Urothelium cell line (cell line): Measurements from ENCODE around the gene GIMAP2.
"Not testable (repeated sequence)": the region's sequence is repeated elsewhere in the genome, so short reads cannot be mapped to it uniquely, and the experiment has no call there.

ENCODE experiments used
- DNase-seq: peaks from one replicate; pipeline ENCODE4 v3.0.0; 2011; ENCODE audit warnings: low spot score, mixed read lengths
- FAIRE-seq: peaks from 2 replicates; lab custom pipeline; 2011; peaks lifted over from hg19 to GRCh38; lab: Jason Lieb, UNC

The GIMAP2 gene

GRCh38 chr7:150685219-150686029 lies at the start of gene GIMAP2:
Gene GIMAP2, plus strand, starts transcription at chr7:150685706. Its CDS starts 1,354 bp downstream, at chr7:150687060.
- DNase-seq, result no peak
- FAIRE-seq, result no peak

DNA sequence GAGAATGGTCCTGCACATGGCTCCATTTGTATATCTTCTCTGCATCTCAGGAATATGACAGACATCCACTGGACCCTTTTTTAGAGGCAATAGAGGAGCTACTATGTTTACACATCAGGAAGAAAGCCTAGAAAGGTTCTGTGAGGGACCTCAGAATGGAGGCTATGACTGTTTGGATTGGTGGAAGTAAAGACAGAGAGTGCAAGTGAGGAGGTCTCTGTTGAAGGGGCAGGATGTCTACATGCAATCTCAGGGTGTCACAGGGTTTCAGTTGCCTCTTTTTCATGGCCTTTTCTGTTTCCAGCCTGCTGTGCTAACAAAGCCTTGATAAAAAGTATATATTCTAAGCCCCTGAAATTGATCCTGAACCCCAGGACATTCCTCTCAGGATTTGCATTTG lies 43.7 kb upstream of the GIMAP2 start:
- DNase-seq (no peak), FAIRE-seq (no peak)

- no peak for DNase-seq
- FAIRE-seq, result no peak
Measured at GRCh38 chr7:150642926-150643325, 42.6 kb upstream of the GIMAP2 start.

DNA sequence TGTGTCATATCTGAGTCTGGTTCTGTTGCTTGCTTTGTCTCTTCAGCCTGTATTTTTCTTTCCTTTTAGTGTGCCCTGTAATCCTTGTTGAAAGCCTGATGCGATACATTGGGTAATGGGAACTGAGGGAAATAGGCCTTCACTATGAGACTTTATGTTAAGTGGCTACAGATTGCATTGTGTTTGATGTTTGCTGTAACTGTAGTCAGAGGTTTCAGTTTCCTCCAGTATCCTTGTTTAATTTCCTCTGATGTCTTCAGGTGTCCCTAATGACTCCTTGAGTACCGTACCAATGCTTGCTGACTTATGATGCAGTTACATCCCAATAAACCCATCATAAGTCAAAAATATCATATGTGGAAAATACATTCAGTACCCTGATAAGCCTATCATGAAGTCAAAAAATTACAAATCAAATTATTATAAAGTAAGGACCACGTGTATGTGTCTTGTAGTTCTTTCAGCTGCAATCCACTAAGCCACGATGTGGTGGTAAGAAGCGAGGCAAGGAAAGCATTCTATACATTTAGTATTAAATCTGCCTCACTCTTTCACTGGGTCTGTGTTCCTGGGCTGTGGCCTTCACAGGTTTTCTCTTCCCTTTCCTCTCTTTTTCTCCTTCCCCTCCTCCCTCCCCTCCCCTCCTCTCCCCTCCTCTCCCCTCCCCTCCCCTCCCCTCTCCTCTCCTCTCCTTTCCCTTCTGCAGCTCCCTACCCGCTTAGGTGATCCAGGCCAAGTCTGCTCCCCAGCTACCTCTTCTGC lies 40.1 kb upstream of the GIMAP2 start:
- DNase-seq (no peak), FAIRE-seq (no peak)

DNA sequence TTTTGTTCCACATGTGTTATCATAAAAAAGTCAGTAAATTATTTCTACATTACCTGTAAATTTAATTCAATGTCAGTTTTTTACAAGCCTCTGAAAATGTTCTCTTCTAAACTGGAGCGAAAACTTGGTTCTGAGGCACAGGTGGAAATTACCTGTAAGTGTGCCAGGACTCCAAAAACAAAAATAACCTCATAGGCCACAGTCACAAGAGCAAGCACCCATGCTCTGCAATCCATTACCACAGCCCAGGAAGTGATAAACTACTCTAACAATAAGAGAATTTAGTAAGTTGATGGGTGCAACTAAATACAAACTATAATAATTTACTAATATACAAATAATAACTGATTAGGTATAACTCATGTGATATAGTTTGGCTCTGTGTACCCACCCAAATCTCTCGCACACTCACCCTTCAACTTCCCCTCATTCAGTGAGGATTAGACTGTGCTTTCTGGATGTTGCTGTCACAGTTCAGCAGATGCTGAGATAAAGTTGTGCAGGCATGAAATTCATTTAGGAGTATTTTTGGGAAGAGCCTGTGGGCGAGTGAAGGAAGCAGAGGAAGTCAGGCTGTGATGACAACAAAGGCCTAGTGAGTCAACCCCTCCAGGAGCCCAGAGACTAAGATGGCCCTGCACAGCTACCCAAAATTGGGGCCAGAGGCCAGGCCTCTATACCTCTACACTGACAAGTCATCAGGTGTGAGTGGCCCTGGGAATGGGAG lies 37.0 kb upstream of the GIMAP2 start:
- FAIRE-seq, result no peak
- DNase-seq, result no peak

DNA sequence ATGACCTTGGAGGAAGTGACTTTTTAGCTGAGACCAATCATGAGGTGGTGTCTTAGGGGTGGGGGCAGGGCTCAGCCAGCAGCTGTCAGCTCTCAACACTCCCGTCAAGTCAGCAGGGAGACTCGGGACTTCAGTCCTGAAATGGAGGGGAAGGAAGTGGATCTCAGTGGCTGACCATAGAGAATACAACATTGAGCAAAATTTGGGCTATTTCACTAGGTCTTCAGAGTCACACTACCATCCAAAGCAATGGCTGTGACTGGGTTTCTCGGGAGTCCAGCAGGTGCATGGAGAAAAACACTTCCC lies 36.5 kb upstream of the GIMAP2 start:
- DNase-seq, result no peak
- no peak for FAIRE-seq

- DNase-seq (no peak), FAIRE-seq (no peak)
Measured at GRCh38 chr7:150654692-150655091, 30.8 kb upstream of the GIMAP2 start.

GRCh38 chr7:150656047-150656446 lies 29.5 kb upstream of the GIMAP2 start:
- DNase-seq (no peak), FAIRE-seq (no peak)

DNA sequence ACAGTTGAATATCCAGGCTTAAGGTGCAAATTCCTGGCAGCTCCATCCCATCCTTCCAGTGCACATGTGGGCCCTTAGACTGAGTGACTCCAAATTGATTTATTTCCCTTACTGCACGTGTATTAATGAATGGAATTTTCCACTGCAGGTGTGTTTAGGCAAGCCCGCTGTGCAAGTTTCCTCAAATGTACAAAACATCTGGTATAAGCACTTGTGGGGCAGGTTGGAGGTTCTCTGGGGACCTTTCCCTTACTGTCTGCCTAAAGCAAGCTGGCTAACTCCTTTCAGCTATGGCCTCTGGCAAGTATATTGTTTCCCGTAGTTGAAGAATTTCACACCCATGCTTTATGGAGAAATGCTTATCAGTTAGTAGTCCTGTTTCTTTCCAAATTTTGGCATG lies 28.0 kb upstream of the GIMAP2 start:
- FAIRE-seq, result no peak
- no peak for DNase-seq

- DNase-seq (no peak), FAIRE-seq (no peak)
Measured at GRCh38 chr7:150660939-150661613, 24.4 kb upstream of the GIMAP2 start.

GRCh38 chr7:150662821-150663220 lies 22.7 kb upstream of the GIMAP2 start:
- DNase-seq, FAIRE-seq: not testable (repeated sequence)

- FAIRE-seq (no peak), DNase-seq (no peak)
Measured at GRCh38 chr7:150663802-150664494, 21.6 kb upstream of the GIMAP2 start.

DNA sequence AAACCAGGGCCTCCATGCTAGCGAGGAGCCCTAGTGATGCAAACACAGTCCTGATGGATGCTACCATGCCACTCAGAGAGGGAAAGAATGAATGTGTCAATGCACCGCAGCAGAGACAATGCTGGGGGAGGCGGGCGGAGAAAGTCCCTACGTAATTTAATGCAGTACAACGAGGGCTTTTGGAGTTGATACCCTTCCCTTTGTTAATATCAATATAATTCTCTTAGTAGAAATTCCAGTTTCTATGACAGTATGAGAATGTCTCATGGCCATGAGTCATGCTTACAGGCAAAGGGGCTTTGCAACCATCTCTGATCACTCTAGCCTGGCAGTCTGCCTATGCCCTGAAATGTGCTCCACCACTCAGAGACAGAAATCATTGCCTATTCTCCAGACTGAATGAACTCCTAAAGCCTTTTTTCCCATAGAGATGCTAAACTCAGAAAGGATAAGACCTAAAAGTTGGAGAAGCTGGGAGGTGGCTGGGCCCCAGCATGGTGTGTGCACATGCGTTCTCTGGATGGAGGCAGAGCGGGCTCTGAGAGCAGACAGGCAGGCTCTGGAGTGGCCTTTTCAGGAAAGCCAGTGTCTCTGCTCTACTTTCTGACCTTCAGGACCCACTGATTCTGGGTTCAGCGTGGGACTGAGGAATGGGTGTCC lies 20.3 kb upstream of the GIMAP2 start:
- FAIRE-seq (no peak), DNase-seq (no peak)

- FAIRE-seq (no peak), DNase-seq (no peak)
Measured at GRCh38 chr7:150665896-150666295, 19.6 kb upstream of the GIMAP2 start.

DNA sequence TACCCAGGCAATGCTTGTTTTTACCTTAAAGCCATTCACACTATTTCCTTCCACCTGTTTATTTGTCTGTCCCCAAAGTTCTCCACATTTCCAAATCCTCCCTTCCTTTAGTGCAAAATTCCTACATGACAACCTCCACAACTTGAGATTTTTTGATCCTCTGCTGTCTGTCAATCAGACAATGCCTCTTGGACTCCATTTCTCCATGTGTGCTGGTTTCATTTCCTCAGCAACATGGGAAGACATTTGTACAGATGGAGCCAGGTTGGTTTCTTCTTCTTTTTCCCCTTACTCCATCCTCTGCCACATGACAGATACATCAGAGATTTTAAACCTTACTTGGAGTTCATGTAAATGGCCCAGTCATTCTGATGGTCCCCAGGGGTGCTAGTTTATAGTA lies 19.1 kb upstream of the GIMAP2 start:
- DNase-seq (no peak), FAIRE-seq (no peak)

DNA sequence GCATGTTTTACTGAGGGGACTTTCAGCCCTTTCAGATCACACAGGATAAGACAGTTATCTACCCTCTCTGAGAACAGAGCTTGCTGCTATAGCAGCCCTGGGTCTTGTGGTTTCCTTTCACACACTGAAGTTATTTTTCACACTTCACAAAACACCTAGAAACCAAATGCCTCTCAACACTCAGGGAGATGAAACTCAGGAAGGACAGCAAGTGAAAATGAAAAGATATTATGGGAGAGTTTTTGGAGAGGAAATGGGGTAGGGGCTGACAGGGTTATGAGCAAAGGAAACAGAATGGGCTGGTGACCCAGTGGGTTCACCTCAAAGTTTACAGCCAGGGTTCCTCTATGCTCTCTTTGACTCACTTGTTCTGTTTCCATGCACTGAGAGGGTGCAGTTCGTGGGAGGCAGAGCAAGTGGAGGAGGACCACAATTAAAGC lies 17.0 kb upstream of the GIMAP2 start:
- DNase-seq, result no peak
- no peak for FAIRE-seq

GRCh38 chr7:150668977-150669376 lies 16.5 kb upstream of the GIMAP2 start:
- no peak for FAIRE-seq
- DNase-seq, result no peak

DNA sequence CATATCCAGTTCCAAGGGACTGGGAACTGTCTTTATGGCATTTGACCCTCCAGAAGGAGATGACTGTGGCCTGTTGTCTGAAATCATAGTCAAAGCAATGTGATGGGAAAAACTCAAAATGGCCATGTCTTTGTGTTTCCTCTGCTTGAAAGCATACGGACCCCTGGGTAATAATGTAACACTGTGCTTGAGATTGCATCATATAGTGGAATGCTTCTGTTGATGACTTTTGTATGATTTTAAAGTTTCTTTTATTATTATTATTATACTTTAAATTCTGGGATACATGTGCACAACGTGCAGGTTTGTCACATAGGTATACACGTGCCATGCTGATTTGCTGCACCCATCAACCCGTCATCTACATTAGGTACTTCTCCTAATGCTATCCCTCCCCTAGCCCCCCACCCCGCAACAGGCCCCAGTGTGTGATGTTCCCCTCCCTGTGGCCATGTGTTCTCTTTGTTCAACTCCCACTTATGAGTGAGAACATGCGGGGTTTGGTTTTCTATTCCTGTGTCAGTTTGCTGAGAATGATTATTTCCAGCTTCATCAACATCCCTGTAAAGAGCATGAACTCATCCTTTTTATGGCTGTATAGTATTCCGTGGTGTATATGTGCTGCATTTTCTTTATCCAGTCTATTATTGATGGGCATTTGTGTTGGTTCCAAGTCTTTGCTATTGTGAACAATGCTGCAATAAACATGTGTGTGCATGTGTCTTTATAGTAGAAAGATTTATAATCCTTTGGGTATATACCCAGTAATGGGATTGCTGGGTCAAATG lies 13.5 kb upstream of the GIMAP2 start:
- not testable (repeated sequence) for DNase-seq, FAIRE-seq

DNA sequence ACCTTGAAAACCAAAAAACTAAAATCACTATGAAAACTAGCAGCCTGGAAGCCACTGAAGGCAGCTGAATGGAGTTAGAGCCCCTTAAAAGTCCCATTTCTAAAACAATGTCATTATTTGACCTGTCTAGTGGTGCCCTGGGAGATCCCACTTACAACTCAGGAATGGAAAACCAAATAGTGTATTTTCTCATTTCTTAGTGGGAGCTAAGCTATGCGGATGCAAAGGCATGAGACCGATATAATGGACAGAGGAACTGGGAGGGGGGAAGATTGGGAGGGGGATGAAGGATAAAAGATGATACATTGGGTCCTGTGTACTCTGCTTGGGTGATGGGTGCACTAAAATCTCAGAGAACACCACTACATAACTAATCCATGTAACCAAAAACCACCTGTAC lies 9.8 kb upstream of the GIMAP2 start:
- no peak for FAIRE-seq

More for the DNA sequence above, 9.8 kb upstream of the GIMAP2 start:
- no peak for DNase-seq
